CD4-positive, alpha-beta T cell treated with Interleukin-12 subunit alpha and Interleukin-12 subunit beta, for 1 hour (primary cell): ENCODE measurements around the gene BMP4.

Experiments used
- DNase-seq: peaks from one replicate; pipeline ENCODE4 v3.0.0-alpha.2; 2020

BMP4 gene

DNA sequence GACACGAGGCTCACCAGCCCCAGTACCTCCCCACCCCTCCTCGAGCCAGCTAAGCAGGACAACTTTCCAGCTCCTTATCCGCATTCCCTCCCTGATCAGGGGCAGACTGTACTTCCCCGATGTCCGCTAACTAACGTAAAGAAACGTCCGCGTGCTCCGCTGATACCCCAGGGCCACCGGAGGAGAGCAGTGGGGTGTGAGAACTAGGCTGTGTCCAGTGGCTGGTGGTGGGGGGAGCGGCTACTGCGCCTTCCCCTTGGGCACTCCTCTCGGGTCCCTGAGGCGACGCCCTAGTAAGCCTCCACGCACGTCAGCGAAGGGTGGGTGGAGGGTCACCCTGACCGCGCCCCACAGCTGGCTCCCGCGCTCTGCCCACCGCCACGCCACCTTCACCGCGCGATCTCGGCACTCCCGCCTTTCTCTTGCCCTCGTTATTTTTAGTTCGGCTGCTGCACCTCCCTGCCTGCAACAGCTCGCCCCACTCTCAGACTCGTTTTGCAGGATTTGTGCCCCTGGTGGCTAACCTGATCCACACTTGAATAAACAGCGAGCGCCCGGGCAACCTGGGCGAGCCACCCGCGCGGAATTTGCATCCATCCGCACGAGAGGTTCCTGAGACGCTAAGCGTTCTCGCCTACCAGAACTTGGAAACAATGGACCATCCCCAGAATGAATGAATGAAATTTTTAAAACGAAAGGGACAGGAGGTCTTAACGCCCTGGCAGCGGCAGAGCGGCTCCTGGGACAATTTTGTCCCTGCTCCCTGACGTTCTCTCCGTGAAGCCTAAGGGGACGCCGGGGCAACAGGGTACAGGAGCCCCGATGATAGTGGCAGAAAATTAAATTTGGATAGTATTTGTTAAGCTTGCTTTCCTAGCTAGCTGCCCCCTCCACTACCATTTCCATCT is 6.9 kb upstream of the BMP4 start:
- DNase-seq: no peak

DNA sequence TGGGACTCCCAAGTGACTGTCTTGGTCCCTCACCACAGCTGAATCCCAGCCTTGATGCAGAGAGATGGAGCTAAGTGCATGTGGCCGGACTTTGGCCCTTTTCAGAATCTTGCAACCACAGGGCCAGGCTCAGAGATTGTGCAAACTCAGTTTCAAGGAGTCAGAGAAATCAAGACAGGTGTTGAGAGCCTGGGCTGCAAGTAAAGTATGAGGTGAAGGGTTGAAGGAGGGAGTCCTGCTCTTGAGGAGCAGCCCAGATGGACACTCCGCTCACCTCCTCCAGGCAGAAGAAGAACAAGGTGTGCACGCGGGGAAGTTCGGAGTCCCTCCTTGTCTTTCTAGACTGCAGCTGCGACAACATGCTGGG is 6.3 kb upstream of the BMP4 start:
- no peak for DNase-seq

- no peak for DNase-seq
Measured at GRCh38 chr14:53958628-53959027, 2.0 kb upstream of the BMP4 start.

DNA sequence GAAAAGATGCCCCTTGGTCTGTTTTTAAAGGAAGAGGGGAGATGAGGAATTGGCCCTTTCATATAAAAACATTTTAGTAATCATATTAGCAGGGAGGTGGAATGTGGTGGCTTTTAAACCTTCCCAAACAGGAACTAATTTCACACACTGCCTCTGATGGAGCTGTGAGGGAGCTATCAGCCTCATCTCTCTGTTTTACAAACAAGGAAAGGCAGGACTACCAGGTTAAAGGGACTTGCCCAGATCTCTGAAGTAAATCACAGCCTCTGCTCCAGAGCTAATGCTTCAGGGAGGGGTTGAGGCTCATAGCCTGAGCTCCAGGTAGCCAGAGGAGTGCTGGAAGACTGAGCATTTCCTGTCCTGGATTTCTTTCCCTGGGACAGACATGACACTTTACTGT is 1.1 kb upstream of the BMP4 start:
- DNase-seq: no peak

- no peak for DNase-seq
Measured at GRCh38 chr14:53955671-53956426, 776 bp downstream of the BMP4 start.

DNA sequence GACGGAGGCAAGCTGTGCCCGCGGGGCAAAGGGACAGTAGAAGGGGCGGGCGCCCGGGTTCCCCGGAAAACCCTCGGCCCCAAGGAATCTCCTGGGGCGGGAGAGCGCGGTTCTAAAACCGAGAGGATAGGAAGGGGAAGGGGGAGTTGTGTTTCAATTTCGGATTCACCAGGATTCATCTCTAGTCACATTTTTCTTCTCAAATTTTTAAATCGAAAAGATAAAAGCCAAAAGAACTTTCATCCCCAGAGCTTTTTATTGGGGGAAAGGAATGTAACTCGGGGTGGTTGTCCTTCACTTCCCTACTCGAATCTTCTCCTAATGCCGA is 1.4 kb downstream of the BMP4 start:
- no peak for DNase-seq

DNA sequence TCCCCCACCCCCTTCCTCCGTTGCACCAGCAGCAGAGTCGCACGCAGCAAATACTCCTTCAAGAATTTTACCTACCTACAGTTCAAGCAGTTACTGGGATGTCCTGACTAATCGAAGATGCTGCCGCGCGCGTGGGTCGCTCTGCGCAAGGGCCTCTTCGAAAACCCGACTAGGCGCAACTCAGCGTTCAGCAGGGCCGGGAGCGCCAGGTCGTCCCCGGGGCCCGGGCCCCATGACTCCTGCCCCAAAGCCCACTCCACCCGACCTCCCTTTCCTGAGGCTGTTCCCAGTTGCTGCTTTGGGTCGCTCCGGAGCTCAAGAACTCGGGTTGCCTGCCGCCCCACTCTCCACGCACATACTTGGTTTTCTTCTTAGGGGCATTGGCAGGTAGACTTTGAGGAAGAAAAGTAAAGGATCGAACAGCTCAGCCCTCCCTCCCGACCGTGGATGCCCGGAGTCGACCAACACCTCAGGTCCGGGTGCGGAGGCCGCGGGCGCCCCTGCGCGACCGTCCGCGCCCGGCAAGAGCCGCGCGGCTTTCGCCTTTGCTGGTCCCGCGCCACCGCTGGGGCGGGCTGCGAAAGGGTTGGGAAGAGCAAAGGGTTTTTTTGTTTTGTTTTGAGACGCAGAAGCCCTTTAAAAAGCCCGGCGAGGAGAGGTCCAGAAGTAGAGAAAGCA is 1.9 kb downstream of the BMP4 start:
- no peak for DNase-seq

DNA sequence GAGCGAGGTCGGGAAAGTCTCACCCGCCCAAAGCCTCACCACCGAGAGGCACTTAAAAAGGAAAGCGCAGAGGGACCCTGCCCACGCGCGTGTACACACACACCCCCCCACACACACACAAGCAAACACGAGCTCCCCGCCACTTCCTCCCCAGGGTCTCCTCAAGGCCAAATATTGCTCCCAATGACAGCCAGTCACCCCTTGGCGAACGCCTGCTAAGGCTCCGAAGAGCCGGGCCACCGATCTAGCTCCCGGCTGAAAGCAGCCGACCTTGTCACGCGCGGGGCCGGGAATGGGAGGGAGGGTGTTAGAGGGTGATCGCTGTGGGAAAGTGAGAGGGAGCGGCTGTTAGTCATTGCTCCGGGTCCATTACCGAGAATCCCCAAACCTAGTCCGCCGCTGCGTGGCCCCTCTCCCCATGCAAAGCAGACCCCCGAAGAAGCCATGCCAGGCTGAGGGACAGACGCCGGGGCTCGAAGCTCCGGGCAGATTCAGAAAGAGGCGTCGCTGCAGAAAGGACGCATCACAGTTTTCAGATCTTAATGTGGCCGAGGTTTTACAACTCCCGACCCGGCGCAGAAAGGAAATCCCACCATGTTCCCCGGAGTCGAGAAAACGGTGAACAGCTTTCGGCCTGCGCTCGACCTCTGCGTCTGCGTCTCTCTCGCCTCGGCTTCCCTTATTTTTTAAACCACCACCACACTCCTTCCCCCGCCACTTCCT is 2.6 kb downstream of the BMP4 start:
- DNase-seq: no peak

DNA sequence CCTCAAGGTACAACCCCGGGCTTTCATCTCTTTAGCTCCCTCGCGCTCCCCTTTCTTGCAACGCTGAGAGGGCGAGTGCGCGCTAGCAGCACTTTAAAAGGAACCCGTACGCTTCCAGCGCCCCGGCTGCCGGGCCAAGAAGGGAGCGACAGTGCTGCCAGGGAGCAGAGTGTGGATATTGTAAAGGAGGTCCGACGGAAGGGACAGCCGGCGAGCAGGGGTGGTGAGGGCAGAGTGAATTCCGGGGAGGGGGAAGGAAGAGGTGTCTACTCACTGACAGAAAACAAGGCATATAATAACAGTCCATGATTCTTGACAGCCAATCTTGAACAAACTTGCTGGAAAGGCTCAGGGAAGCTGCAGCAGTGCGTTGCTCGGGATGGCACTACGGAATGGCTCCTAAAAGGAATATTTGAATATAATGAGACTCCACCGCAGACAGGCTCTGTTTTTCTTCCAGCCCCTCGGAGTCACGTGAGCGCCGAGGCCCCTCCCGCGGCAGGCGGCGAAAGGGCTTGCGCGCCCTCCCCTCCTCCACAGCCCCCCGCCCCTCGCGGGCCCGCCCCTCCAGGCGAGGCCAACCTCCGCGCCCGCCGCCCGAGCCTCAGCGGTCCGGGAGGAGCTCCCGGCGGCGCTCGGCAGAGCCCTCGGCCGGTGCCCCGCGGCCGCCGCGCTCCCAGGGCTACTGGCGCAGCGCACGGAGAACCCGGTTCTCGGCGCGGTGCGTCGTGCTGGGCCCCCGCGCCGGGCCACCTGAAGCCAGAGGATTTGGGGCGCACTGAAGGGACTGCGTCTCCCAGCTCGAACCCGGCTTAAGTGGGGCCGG is 3.4 kb downstream of the BMP4 start:
- DNase-seq: no peak

DNA sequence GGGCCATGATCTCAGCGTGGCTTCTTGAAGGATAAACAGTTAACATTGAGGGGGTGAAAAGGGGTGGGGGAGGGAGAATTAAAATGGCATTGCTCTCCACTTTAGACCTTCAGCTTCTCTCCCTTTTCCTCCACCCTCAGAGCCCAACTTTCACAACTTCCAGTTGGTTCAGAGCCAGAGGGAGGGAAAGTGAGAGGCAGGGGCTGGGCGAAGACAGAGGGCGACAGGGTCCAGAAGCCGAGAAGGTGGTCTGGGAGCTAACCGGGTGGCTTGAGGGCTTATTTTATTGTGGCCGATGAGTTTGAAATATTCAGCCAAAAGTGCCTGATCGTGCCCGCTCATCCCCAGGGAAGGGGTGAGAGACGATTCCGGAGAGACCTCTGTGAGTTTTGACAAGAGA is 4.1 kb downstream of the BMP4 start:
- no peak for DNase-seq

GRCh38 chr14:53951627-53952303 is 4.9 kb downstream of the BMP4 start:
- DNase-seq: no peak

DNA sequence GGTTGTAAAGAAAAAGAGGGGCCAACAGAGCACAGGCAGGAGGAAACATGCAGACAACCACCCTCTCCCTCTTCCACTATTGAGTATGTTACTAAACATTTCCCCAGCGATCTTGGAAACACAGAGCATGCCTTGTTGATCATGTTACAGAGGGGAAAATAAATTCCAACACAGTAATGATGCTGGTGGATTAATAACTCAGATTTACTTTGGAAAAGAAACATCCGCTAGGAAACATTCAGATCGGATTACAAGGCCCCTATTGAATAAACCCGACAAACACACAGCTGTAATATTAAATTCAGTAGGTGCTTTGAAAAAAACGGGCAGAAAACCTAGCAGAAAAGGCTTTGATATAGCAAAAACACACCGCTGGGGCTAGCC is 5.4 kb downstream of the BMP4 start:
- DNase-seq: no peak

DNA sequence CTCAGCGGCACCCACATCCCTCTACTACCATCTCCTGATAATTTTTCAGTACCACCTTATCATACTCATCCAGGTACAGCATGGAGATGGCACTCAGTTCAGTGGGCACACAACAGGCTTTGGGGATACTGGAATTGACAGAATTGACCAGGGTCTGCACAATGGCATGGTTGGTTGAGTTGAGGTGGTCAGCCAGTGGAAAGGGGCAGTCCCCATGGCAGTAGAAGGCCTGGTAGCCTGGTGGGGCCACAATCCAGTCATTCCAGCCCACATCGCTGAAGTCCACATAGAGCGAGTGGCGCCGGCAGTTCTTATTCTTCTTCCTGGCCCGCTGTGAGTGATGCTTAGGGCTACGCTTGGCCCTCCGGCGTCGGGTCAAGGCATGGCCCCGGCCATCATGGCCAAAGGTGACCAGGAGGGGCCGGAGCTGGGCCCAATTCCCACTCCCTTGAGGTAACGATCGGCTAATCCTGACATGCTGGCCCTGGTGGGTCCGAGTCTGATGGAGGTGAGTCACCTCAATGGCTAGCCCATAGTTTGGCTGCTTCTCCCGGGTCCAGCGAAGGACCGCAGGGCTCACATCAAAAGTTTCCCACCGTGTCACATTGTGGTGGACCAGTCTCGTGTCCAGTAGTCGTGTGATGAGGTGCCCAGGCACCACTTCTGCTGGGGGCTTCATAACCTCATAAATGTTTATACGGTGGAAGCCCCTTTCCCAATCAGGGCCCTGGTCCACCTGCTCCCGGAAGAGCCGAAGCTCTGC is 6.4 kb downstream of the BMP4 start:
- DNase-seq: no peak

- no peak for DNase-seq
Measured at GRCh38 chr14:53949201-53949600, 7.4 kb downstream of the BMP4 start.

GRCh38 chr14:53948205-53948884 is 8.3 kb downstream of the BMP4 start:
- DNase-seq: no peak

DNA sequence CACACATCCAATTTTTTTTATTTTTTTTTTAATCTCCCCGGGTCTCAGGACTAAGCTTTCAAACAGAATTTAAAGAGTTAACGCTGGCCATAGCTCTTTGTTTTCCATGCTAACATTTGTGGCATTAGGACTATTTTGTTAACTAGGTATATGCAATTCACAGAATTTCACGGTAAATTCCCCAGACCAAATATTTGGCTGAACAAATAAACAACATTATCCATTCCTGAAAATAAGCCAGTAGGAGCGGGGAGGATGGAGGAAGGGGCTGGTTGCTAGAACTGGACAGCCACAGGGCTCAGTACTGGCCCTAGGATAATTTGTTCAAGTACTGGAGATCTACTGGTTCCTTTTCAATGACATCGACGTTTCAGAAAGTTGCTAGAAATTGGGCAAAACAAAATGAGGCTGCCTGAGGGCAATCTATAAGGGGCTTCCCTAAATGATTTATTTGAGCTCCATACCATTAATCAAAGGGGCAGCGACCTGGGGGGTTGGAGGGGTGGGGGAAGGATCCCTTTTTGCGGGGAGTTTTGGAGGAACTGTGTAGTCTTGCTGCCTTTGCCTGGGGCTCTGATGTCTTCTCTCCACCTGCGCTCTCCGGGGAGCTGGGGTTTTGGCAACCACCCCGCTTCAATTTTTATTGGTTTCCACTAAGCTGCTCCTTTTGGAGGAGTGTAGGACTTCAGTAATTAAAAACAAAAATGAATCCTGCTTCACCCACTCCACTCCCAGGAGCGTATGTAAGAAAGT is 9.0 kb downstream of the BMP4 start:
- no peak for DNase-seq

DNA sequence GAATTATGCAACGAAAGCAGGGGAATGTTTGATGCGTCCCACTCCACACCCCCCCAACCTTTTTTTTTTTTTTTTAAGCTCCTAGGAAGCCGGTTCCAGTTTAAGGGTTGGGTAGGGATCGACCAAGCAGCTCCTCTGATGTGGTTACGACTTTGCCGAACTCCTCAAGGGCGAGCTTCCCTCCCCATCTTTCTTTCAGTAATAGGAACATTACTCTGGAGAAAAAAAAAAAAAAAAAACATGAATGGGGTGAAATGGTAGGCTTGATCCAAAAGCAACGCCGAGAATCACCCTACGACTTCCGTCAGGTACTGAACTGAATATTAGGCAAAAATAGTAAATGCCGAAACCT is 9.6 kb downstream of the BMP4 start:
- DNase-seq: no peak

- DNase-seq: no peak
Measured at GRCh38 chr14:53946404-53947093, 10.1 kb downstream of the BMP4 start.

GRCh38 chr14:53946071-53946403 is 10.6 kb downstream of the BMP4 start:
- no peak for DNase-seq
